OCI-LY7 (cell line): ENCODE measurements around the gene IMP4. TPM values are rescaled to one million over a fixed set of nuclear protein-coding genes. Genes with fewer than 3 reads are reported as not detected.

Experiments used
- BruUV-seq: library from RNA; stranded (reverse); fragments of 400-500 nt; replicated peaks from 2 replicates; lab custom pipeline; 2021; lab: Mats Ljungman, UMichigan
- CTCF ChIA-PET: fragments of 300-600 bp; sonication (Branson Sonifier 250); formaldehyde crosslinking; loops from one replicate; lab custom pipeline; 2022; ENCODE audit warnings: antibody characterized with exemption; ENCODE audit not compliant: unreplicated experiment; lab: Charles Lee
- POLR2A ChIA-PET: fragments of 300-600 bp; sonication (Branson Sonifier 250); formaldehyde crosslinking; loops from one replicate; lab custom pipeline; 2022; ENCODE audit warnings: antibody characterized with exemption; lab: Charles Lee
- DNase-seq: peaks from one replicate; pipeline ENCODE4 v3.0.0-alpha.2; 2015; ENCODE audit warnings: low spot score
- H2AFZ ChIP-seq: fragments of 200-600 bp; sonication (generic), shearing (Covaris generic); 2 replicates; pipeline ENCODE4 v1.6.1; 2014; ENCODE audit warnings: mild to moderate bottlenecking, antibody characterized with exemption, low read length, moderate library complexity
- H3K27ac ChIP-seq: fragments of 200-600 bp; sonication (generic); 2 replicates; pipeline ENCODE4 v1.5.1; 2014; ENCODE audit warnings: mixed run types, low read depth, mild to moderate bottlenecking, moderate library complexity, low read length, inconsistent platforms; ENCODE audit not compliant: poor library complexity, severe bottlenecking
- H3K36me3 ChIP-seq: fragments of 200-600 bp; sonication (generic); 2 replicates; pipeline ENCODE4 v1.6.1; 2014; ENCODE audit warnings: mild to moderate bottlenecking, antibody characterized with exemption, low read length, moderate library complexity, mixed read lengths; ENCODE audit not compliant: insufficient read depth
- H3K4me1 ChIP-seq: fragments of 200-600 bp; sonication (generic); 2 replicates; pipeline ENCODE4 v1.5.1; 2014; ENCODE audit warnings: mild to moderate bottlenecking, low read length; ENCODE audit not compliant: insufficient read depth, poor library complexity, severe bottlenecking
- H3K4me2 ChIP-seq: fragments of 200-600 bp; sonication (generic); 2 replicates; pipeline ENCODE4 v1.6.1; 2014; ENCODE audit warnings: mild to moderate bottlenecking, low read length
- H3K4me3 ChIP-seq: fragments of 200-600 bp; sonication (generic); 2 replicates; pipeline ENCODE4 v1.5.1; 2014; ENCODE audit warnings: mild to moderate bottlenecking, low read depth, low read length; ENCODE audit not compliant: poor library complexity, severe bottlenecking
- H3K79me2 ChIP-seq: fragments of 200-600 bp; sonication (generic); 2 replicates; pipeline ENCODE4 v1.6.1; 2016; ENCODE audit warnings: low read depth, mild to moderate bottlenecking, low read length, moderate library complexity, mixed read lengths; ENCODE audit not compliant: insufficient read depth
- H3K9me2 ChIP-seq: fragments of 200-600 bp; sonication (generic); 2 replicates; pipeline ENCODE4 v1.6.1; 2016; ENCODE audit warnings: mild to moderate bottlenecking, low read length, mixed read lengths; ENCODE audit not compliant: insufficient read depth
- H3K9me3 ChIP-seq: fragments of 200-600 bp; sonication (generic); 2 replicates; pipeline ENCODE4 v1.6.1; 2014; ENCODE audit warnings: mild to moderate bottlenecking, mixed run types, low read length, mixed read lengths
- H4K20me1 ChIP-seq: fragments of 200-600 bp; sonication (generic); 2 replicates; pipeline ENCODE4 v1.6.1; 2014; ENCODE audit warnings: mild to moderate bottlenecking, antibody characterized with exemption, low read length, moderate library complexity, mixed read lengths; ENCODE audit not compliant: insufficient read depth
- EZH2phosphoT487 ChIP-seq: fragments of 200-600 bp; sonication (generic); IDR thresholded peaks from 2 replicates; pipeline ENCODE4 v1.6.1; 2018; ENCODE audit warnings: low read depth, borderline replicate concordance, mild to moderate bottlenecking, mixed run types, antibody characterized with exemption, low read length, moderate library complexity, mixed read lengths
- intact Hi-C: fragments of 100-400 bp; cut with micrococcal nuclease; formaldehyde crosslinking; loops from one replicate; pipeline ENCODE4 v1.10.0; 2022; ENCODE audit not compliant: unreplicated experiment
- total RNA-seq, 2 experiments: library from RNA; depleted of rRNA in 1 of 2; stranded (reverse); fragments of >200 nt in 1 of 2; shearing (Covaris generic) in 1 of 2; gene quantifications; 2 replicates each; pipeline ENCODE4 v1.2.3, GENCODE V29; 2014 to 2022
- TF ChIP-seq, protein P1 (sequence below): fragments of 200-600 bp; sonication (generic); conservative IDR thresholded peaks from 2 replicates; pipeline ENCODE4 v1.5.1; 2014; ENCODE audit warnings: mild to moderate bottlenecking, antibody characterized with exemption, low read length, moderate library complexity, mixed read lengths

Gene IMP4
- total RNA-seq, 2 experiments from 2014 or later: 266 to 314 TPM

DNA sequence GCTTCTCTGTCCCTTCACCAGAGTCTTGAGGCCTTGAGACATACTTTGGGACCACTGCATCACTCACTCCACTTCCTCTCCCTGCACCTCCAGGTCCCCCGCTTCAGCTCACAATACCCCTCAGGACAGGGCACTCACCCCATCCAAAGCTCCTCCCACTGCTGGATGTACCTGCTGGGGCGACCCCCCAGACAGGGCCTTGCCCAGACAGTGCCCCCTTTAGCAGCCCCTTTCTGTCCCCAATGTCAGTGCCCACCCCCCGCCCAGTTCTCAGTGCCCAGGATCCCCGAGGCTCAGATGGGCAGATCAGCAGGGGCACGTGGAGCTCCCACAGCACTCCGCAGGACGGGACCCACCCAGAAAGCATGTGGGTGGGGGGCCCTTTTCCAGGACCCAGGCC lies 23.8 kb upstream of the IMP4 start:
- no peaks in the 10 kb centered on the region for H3K9me2 ChIP-seq
- intact Hi-C loops: no loop called here
- no peaks in the 10 kb centered on the region for H3K36me3 ChIP-seq
- H3K4me2 ChIP-seq: no peak overlapping the region
- H3K4me3 ChIP-seq: no peak overlapping the region
- POLR2A ChIA-PET: no interaction called here
- BruUV-seq: no TSS peak
- no peak overlapping the region for H3K27ac ChIP-seq
- no peaks in the 10 kb centered on the region for H3K79me2 ChIP-seq
- no peak overlapping the region for H2AFZ ChIP-seq
- CTCF ChIA-PET: no interaction called here
- no peaks in the 10 kb centered on the region for H3K4me1 ChIP-seq
- TF ChIP-seq EZH2phosphoT487: no peak
- TF ChIP-seq, protein P1, sequence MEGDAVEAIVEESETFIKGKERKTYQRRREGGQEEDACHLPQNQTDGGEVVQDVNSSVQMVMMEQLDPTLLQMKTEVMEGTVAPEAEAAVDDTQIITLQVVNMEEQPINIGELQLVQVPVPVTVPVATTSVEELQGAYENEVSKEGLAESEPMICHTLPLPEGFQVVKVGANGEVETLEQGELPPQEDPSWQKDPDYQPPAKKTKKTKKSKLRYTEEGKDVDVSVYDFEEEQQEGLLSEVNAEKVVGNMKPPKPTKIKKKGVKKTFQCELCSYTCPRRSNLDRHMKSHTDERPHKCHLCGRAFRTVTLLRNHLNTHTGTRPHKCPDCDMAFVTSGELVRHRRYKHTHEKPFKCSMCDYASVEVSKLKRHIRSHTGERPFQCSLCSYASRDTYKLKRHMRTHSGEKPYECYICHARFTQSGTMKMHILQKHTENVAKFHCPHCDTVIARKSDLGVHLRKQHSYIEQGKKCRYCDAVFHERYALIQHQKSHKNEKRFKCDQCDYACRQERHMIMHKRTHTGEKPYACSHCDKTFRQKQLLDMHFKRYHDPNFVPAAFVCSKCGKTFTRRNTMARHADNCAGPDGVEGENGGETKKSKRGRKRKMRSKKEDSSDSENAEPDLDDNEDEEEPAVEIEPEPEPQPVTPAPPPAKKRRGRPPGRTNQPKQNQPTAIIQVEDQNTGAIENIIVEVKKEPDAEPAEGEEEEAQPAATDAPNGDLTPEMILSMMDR: no peak
- no peaks in the 10 kb centered on the region for H3K9me3 ChIP-seq
- no peaks in the 10 kb centered on the region for H4K20me1 ChIP-seq
- no peak for DNase-seq

DNA sequence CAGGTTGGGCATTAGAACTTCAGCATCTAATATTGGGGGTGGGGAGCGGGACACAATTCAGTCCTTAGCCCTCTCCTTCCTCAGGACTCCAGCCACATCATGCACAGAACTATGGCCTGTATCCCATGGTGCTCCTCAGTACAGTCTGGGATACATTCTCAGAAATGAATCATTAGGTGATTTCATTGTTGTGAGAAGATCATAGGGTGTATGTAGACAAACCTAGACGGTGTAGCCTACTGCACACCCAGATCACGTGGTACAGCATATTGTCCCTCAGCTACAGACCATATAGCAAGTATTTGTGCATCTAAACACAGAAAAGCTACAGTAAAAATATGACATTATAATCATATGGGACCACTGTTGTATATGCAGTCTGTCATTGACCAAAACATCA lies 23.2 kb upstream of the IMP4 start:
- TF ChIP-seq EZH2phosphoT487: no peak
- TF ChIP-seq, protein P1: no peak
- no peak for DNase-seq
- H3K79me2 ChIP-seq: no peaks in the 10 kb centered on the region
- no peaks in the 10 kb centered on the region for H4K20me1 ChIP-seq
- no peak overlapping the region for H3K4me2 ChIP-seq
- no peaks in the 10 kb centered on the region for H3K4me1 ChIP-seq
- intact Hi-C loops: no loop called here
- H2AFZ ChIP-seq: no peak overlapping the region
- no peaks in the 10 kb centered on the region for H3K36me3 ChIP-seq
- no TSS peak for BruUV-seq
- no peak overlapping the region for H3K27ac ChIP-seq
- POLR2A ChIA-PET: no interaction called here
- no peak overlapping the region for H3K4me3 ChIP-seq
- no peaks in the 10 kb centered on the region for H3K9me3 ChIP-seq
- H3K9me2 ChIP-seq: no peaks in the 10 kb centered on the region
- CTCF ChIA-PET: no interaction called here

DNA sequence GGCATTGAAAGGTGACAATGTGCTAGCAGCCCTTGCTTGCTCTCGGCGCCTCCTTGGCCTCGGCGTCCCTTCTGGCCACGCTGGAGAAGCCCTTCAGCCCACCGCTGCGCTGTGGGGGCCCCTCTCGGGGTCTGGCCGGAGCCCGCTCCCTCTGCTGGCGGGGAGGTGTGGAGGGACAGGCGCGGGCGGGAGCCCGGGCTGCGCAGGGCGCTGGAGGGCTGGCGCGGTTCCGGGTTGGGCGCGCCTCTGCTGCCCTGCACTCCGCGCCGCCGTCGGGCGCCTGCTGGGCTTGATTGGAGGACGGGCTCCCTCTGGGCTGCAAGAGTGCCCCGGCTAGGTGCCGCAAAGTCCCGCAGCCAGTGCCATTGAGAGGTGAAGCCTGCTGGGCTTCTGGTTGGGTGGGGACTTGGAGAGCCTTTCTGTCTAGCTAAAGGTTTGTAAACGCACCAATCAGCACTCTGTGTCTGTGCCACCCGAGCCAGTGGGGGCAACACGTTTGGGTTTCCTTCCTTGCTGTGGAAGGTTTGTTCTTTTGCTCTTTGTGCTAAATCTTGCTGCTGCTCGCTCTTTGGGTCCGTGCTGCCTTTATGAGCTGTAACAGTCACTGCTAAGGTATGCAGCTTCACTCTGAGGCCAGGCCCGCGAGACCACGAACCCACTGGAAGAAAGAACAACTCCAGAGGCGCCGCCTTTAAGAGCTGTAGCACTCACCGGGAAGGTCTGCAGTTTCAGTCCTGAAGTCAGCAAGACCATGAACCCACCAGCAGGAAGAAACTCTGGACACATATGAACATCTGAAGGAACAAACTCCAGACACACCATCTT lies 14.8 kb upstream of the IMP4 start:
- no peaks in the 10 kb centered on the region for H3K9me3 ChIP-seq
- no TSS peak for BruUV-seq
- TF ChIP-seq, protein P1: no peak
- no peak for TF ChIP-seq EZH2phosphoT487
- H3K27ac ChIP-seq: no peak overlapping the region
- POLR2A ChIA-PET: no interaction called here
- H3K79me2 ChIP-seq: no peaks in the 10 kb centered on the region
- H3K4me3 ChIP-seq: no peak overlapping the region
- no peak for DNase-seq
- H2AFZ ChIP-seq: no peak overlapping the region
- no peaks in the 10 kb centered on the region for H4K20me1 ChIP-seq
- H3K4me2 ChIP-seq: no peak overlapping the region
- intact Hi-C loops: no loop called here
- H3K36me3 ChIP-seq: no peaks in the 10 kb centered on the region
- H3K9me2 ChIP-seq: no peaks in the 10 kb centered on the region
- CTCF ChIA-PET: interaction anchor here (0.6 kb wide), 1 partner anchor 825 kb away, joined by 3 read pairs; no protein-coding TSS in a partner anchor
- H3K4me1 ChIP-seq: no peaks in the 10 kb centered on the region
